Motor neuron (in vitro differentiated cells): ENCODE data around the gene TBC1D4. TPM values are rescaled to one million over a fixed set of nuclear protein-coding genes. Genes with fewer than 3 reads are reported as not detected.
A peak's percentile ranks its signal among the peaks of the same experiment; 100 is the strongest.

Experiments
- ATAC-seq, 8 experiments: fragments of 200-7000 bp; cut with Tn5 transposase; replicated peaks in 6 of 8; 2 replicates each; pipeline ENCODE4 v1.8.0; 2021; ENCODE audit warnings: mild to moderate bottlenecking in 8 of 8, moderate library complexity in 8 of 8
- H3K27ac ChIP-seq, 2 donors: fragments of 250-450 bp; sonication (Bioruptor Pico); 2 replicates each; pipeline ENCODE4 v1.9.0; 2021; ENCODE audit warnings: antibody characterized with exemption in 2 of 2, mild to moderate bottlenecking in 2 of 2, moderate library complexity in 1 of 2
- H3K4me1 ChIP-seq, 2 donors: fragments of 250-450 bp; sonication (Bioruptor Pico); replicated peaks in 1 of 2; 2 replicates each; pipeline ENCODE4 v1.6.1; 2021; ENCODE audit warnings: antibody characterized with exemption in 2 of 2, mild to moderate bottlenecking in 2 of 2, moderate library complexity in 1 of 2
- H3K4me3 ChIP-seq, 5 donors: fragments of 250-450 bp; sonication (Bioruptor Pico); 2 replicates each; pipeline ENCODE4 v1.9.0; 2021; ENCODE audit warnings: antibody characterized with exemption in 5 of 5, mild to moderate bottlenecking in 5 of 5, moderate library complexity in 4 of 5
- WGBS, 10 experiments: fragments of 450-650 bp; shearing (Covaris generic); methylation state at CpG; one replicate each; pipeline ENCODE4 v1.0.0; 2022; 5-methylcytosine and 5-hydroxymethylcytosine counted together
- in situ Hi-C, 9 experiments: fragments of 400-800 bp; cut with MboI; loops; one replicate each; pipeline ENCODE4 v1.15.0; 2021; ENCODE audit warnings: low sequenced_read_pairs in 9 of 9, low pct_unique_long_range_greater_than_20kb in 2 of 9; ENCODE audit not compliant: unreplicated experiment in 9 of 9
- total RNA-seq, 8 experiments: library from RNA; unstranded; fragments of 300-600 nt; gene quantifications; 2 replicates each; pipeline versions ENCODE4 v1.2.3 to v1.2.4, GENCODE V29; 2022

Gene TBC1D4
- total RNA-seq, 8 experiments from 2014 or later, result 5.3 to 13.3 (median 7.7) TPM

GRCh38 chr13:75479102-75479740, 2.7 kb downstream of the TBC1D4 start:
- peaks cover 0 to 4% of the 10 kb centered on the region in 2 donors for H3K4me1 ChIP-seq

GRCh38 chr13:75478659-75479058, 3.3 kb downstream of the TBC1D4 start:
- 70 to 97% (median 94%) methylated on average over 1 to 4 of the region's 4 CpGs; no CpG with 5 or more reads in 2 of the 10 experiments for WGBS, 10 experiments
- no peak for ATAC-seq
- H3K4me1 ChIP-seq, result peaks cover 0 to 4% of the 10 kb centered on the region in 2 donors
- in situ Hi-C loops, result no loop called here
- H3K4me3 ChIP-seq, result no peak overlapping the region
- no peak overlapping the region for H3K27ac ChIP-seq

More at GRCh38 chr13:75479102-75479740, 2.7 kb downstream of the TBC1D4 start:
- ATAC-seq, result no peak
- no peak overlapping the region for H3K4me3 ChIP-seq
- no peak overlapping the region for H3K27ac ChIP-seq
- in situ Hi-C loops, result no loop called here
- 55 to 100% (median 84%) methylated on average over 1 to 5 of the region's 5 CpGs for WGBS, 10 experiments

GRCh38 chr13:75474956-75475355, 7.0 kb downstream of the TBC1D4 start:
- no peak overlapping the region for H3K4me3 ChIP-seq
- H3K27ac ChIP-seq, result no peak overlapping the region
- peaks cover 0 to 3% of the 10 kb centered on the region in 2 donors for H3K4me1 ChIP-seq
- peak in 2 of 8 experiments; percentile 20 to 92 for ATAC-seq
- in situ Hi-C loops, result no loop called here
- WGBS, 10 experiments, result 60 to 94% (median 83%) methylated on average over 1 to 2 of the region's 2 CpGs; no CpG with 5 or more reads in 3 of the 10 experiments

GRCh38 chr13:75473468-75473867, 8.5 kb downstream of the TBC1D4 start:
- Histone ChIP-seq H3K4me3 (no peak overlapping the region), H3K4me1 (no peaks in the 10 kb centered on the region), H3K27ac (no peak overlapping the region)
- WGBS, 10 experiments, result 0 to 100% (median 71%) methylated on average over 1 of the region's 1 CpG; no CpG with 5 or more reads in 4 of the 10 experiments
- in situ Hi-C loops, result no loop called here
- no peak for ATAC-seq

GRCh38 chr13:75470676-75471075, 11.3 kb downstream of the TBC1D4 start:
- 82 to 100% (median 100%) methylated on average over 3 to 4 of the region's 4 CpGs; no CpG with 5 or more reads in 5 of the 10 experiments for WGBS, 10 experiments
- in situ Hi-C loops, result no loop called here
- H3K4me3 ChIP-seq, result no peak overlapping the region
- H3K27ac ChIP-seq, result no peak overlapping the region
- H3K4me1 ChIP-seq, result no peaks in the 10 kb centered on the region
- no peak for ATAC-seq

GRCh38 chr13:75469047-75469446, 12.9 kb downstream of the TBC1D4 start:
- Histone ChIP-seq H3K4me1 (no peaks in the 10 kb centered on the region), H3K27ac (no peak overlapping the region), H3K4me3 (no peak overlapping the region)
- in situ Hi-C loops, result no loop called here
- peak; percentile 20 to 79 (median 68) for ATAC-seq
- 49 to 83% (median 60%) methylated on average over 2 to 7 of the region's 7 CpGs; no CpG with 5 or more reads in 1 of the 10 experiments for WGBS, 10 experiments

GRCh38 chr13:75468602-75469001, 13.4 kb downstream of the TBC1D4 start:
- no peaks in the 10 kb centered on the region for H3K4me1 ChIP-seq
- ATAC-seq, result no peak
- H3K4me3 ChIP-seq, result no peak overlapping the region
- no peak overlapping the region for H3K27ac ChIP-seq
- 20 to 100% (median 66%) methylated on average over 1 to 5 of the region's 5 CpGs for WGBS, 10 experiments
- in situ Hi-C loops, result no loop called here

- Histone ChIP-seq H3K4me3 (no peak overlapping the region), H3K27ac (no peak overlapping the region), H3K4me1 (no peaks in the 10 kb centered on the region)
- ATAC-seq, result peak in 1 of 8 experiments; percentile 36
- in situ Hi-C loops, result no loop called here
- 0 to 100% (median 92%) methylated on average over 1 of the region's 1 CpG; no CpG with 5 or more reads in 1 of the 10 experiments for WGBS, 10 experiments
Measured at GRCh38 chr13:75468098-75468497, 13.9 kb downstream of the TBC1D4 start.

GRCh38 chr13:75467040-75467728, 14.8 kb downstream of the TBC1D4 start:
- ATAC-seq, result no peak
- Histone ChIP-seq H3K4me3 (no peak overlapping the region), H3K27ac (no peak overlapping the region), H3K4me1 (no peaks in the 10 kb centered on the region)
- in situ Hi-C loops, result no loop called here
- 93 to 100% (median 97%) methylated on average over 1 to 3 of the region's 3 CpGs; no CpG with 5 or more reads in 1 of the 10 experiments for WGBS, 10 experiments

GRCh38 chr13:75465236-75465635, 16.7 kb downstream of the TBC1D4 start:
- Histone ChIP-seq H3K4me3 (no peak overlapping the region), H3K4me1 (no peaks in the 10 kb centered on the region), H3K27ac (no peak overlapping the region)
- ATAC-seq, result no peak
- 57 to 100% (median 89%) methylated on average over 1 of the region's 1 CpG; no CpG with 5 or more reads in 5 of the 10 experiments for WGBS, 10 experiments
- in situ Hi-C loops, result no loop called here

GRCh38 chr13:75461314-75461713, 20.7 kb downstream of the TBC1D4 start:
- no peak for ATAC-seq
- in situ Hi-C loops, result no loop called here

GRCh38 chr13:75460644-75461043, 21.3 kb downstream of the TBC1D4 start:
- in situ Hi-C loops, result no loop called here
- WGBS, 10 experiments, result 0 to 97% (median 64%) methylated on average over 1 to 5 of the region's 5 CpGs; no CpG with 5 or more reads in 2 of the 10 experiments
- Histone ChIP-seq H3K4me3 (no peak overlapping the region), H3K4me1 (no peaks in the 10 kb centered on the region), H3K27ac (no peak overlapping the region)
- ATAC-seq, result no peak

More at GRCh38 chr13:75461314-75461713, 20.7 kb downstream of the TBC1D4 start:
- no peaks in the 10 kb centered on the region for H3K4me1 ChIP-seq
- no peak overlapping the region for H3K27ac ChIP-seq
- no peak overlapping the region for H3K4me3 ChIP-seq

- ATAC-seq, result no peak
- WGBS, 10 experiments, result 17 to 100% (median 79%) methylated on average over 1 to 6 of the region's 6 CpGs
- in situ Hi-C loops, result no loop called here
- H3K4me3 ChIP-seq, result no peak overlapping the region
- no peaks in the 10 kb centered on the region for H3K4me1 ChIP-seq
- no peak overlapping the region for H3K27ac ChIP-seq
Measured at GRCh38 chr13:75458696-75459422, 23.1 kb downstream of the TBC1D4 start.
